GM19240 (cell line): ENCODE data around the gene ALG3.

Source experiments
- DNase-seq: peaks from one replicate; pipeline ENCODE4 v3.0.0; 2011; ENCODE audit warnings: low spot score; ENCODE audit not compliant: insufficient read length

ALG3 gene

DNA sequence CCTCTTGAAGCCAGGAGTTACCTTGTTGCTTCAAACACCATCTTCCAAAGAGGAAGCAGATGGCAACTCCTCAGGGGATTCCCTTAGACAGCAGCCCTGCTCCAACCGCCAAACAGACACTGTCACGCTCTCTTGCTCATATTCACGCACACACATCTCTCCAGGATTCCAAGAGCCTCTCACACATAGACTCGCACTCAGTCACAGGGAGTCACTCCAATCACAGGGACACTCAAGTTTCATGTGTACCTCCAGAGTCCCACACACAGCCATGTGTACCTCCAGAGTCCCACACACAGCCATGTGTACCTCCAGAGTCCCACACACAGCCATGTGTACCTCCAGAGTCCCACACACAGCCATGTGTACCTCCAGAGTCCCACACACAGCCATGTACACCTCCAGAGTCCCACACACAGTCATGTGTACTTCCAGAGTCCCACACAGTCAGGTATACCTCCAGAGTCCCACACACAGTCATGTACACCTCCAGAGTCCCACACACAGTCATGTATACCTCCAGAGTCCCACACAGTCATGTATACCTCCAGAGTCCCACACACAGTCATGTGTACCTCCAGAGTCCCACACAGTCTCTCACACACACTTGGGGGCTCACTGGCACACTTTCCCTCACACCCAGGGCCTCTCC, 13.3 kb downstream of the ALG3 start:
- DNase-seq = no peak

DNA sequence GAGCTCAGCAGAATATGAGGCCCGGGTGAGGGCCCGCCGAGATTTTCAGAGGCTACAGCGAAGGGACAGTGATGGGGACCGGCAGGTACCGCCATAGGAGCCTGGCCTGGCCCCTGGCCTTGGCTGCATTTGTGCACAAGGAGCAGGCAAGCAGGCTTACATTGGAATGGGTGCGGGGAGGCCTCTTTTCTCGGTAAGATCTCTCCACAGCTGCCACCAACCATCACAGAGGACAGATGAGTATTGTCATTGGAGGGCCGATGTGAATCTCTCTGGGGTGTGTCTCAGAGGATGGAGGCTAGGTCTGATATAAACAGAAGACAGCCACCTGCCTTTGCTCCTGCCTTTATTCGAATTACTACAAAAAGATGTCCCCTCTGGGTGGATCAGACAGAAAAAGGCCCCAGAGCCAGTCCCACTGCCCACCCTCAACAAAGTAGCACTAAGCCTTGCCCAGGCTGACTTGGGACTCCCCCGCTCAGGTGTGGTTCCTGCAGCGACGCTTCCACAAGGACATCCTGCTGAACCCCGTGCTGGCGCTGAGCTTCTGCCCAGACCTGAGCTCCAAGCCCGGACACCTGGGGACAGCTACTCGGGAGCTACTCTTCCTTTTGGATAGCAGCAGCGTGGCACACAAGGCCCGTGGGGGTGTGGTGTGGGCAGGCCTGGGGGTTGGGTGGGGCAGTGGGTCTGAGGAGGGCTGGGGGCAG, 13.9 kb downstream of the ALG3 start:
- DNase-seq = no peak

- DNase-seq = no peak
Measured at GRCh38 chr3:184234224-184234623, 14.5 kb downstream of the ALG3 start.

GRCh38 chr3:184233127-184233843, 15.5 kb downstream of the ALG3 start:
- DNase-seq = no peak

DNA sequence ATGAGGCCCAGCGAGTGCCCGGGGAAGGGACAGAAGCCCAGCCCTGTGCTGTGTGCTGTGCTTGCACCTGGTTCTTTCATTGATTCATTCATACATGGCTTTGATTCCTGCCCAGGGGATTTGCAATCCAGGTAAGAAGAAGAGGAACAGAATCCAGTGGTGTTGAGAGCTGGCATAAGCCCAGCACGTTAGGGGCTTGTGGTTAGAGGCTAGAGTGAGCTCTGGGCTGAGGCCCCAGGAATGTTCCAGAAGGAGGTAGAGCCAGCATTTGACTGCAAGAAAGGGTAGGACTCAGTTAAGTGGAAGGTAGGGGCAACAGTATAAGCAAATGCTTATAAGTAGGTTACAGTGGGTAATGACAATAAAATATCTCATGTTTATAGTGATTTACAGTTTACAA, 17.1 kb downstream of the ALG3 start:
- no peak for DNase-seq

GRCh38 chr3:184230603-184231528, 17.9 kb downstream of the ALG3 start:
- no peak for DNase-seq

DNA sequence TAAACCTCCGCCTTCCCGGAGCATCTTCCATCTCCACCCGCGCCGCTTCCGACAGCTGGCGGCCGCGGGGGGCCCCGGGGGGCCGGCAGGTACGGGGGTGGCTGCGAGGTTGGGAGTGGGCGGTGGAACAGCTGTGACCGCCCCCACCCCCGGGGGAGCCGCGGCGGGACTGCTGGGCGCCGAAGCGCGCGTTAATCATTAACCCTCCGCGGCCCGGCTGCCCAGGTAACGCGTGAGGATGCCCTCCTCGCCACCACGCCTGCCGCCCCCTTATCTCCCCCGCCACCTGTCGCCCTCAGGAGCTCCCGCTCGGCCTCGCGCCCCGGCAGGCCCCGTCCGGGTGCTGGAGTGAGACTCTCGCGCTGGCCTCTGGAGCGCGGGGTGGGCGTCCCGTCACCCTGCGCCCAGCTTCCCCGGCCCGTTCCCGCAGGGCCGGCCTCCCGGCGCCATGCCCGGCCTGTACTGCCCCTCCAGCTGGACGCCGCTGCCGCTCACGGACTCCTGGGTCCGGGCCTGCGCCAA, 18.6 kb downstream of the ALG3 start:
- no peak for DNase-seq

- DNase-seq = peak; percentile 95
Measured at GRCh38 chr3:184229394-184230080, 19.2 kb downstream of the ALG3 start, which contains the start of gene VWA5B2. VWA5B2 (plus strand) TSS chr3:184229585; CDS start chr3:184230529, 944 bp downstream.

- DNase-seq = no peak
Measured at GRCh38 chr3:184228376-184229137, 20.2 kb downstream of the ALG3 start.

- DNase-seq = peak; percentile 78
Measured at GRCh38 chr3:184227481-184227935, 21.3 kb downstream of the ALG3 start.

- DNase-seq = no peak
Measured at GRCh38 chr3:184223946-184224345, 24.8 kb downstream of the ALG3 start.

DNA sequence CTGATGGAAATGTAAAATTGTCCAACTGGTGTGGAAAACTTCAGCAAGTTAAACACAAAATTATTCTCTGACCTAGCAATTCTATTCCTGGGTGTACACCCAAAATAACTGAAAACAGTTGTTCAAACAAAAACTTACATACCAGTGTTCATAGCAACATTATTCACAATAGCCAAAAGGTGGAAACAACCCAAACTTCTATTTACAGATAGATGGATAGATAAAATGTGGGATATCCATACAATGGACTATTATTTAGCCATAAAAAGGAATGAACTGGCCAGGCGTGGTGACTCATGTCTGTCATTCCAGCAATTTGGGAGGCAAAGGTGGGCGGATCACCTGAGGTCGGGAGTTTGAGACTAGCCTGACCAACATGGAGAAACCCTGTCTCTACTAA, 26.2 kb downstream of the ALG3 start:
- DNase-seq = no peak

GRCh38 chr3:184218814-184219213, 29.9 kb downstream of the ALG3 start:
- no peak for DNase-seq

DNA sequence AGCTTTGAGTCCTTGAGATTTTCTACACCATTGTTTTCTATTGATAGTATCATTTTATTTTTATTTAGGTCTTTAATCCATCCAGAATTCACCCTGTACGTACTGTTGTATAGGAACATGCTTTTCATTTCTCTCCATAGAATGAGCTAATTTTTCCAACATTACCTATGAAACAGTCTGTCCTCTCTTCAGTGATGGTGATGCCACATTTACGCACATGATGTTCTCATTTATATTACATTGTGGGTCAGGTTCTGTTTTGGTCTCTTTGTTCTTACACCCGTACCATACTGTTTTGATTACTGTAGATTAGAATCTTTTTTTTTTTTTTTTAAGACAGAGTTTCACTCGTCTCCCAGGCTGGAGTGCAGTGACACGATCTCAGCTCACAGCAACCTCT, 37.0 kb downstream of the ALG3 start:
- no peak for DNase-seq

DNA sequence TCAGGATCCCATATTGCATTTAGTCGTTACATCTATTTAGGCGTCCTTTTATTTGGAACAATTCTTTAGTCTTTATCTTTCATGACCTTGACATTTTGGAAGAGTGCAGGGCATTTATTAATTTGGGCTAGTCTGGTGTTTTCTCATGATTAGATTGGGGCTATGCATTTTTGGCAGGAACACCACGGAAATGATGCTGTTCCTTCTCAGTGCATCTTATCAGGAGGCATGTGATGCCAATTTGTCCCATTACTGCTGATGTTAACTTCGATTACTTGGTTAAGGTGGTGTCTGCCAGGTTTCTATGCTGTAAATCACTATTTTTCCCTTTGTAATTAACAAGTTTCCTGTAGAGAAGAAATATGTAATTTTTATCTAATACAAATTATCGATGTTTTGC, 37.5 kb downstream of the ALG3 start:
- DNase-seq = no peak

- no peak for DNase-seq
Measured at GRCh38 chr3:184209146-184209923, 39.4 kb downstream of the ALG3 start.

DNA sequence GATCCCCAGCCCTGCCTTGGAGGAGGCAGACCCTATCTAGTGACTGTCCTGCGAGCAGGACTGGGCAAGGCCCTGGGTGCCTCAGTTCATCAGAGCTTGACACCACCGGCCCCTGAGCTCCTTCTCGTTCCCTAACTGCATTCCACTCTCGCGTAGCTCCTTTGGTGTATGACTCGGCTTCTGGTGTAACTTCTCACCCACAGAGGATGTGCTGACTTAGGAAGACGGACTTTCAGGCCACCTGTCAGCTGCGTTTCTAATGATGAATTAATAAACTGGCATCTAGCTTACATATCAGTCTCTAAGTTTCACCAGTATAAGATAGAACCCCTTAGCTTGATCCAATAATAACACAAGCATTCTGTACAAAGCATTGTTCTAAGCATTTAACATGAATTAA, 45.2 kb downstream of the ALG3 start:
- no peak for DNase-seq

DNA sequence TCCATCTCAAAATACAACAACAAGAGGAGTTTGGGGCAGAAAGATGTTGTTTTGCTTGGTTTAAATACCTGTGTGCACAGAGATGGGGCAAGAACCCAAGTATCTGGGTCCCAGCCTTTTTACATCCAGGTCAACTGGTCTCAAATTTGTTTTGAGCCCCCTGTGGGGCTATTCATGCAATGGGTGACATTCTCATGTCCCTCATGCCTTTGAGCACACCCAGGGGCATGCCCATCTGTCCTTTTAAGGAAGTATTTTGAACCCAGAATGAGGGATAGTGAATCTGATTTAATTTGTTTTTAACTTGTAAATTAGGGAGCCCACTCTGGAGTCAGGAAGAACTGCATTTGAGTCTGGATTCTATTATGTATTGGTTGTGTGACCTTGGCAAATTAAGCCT, 47.9 kb downstream of the ALG3 start:
- no peak for DNase-seq

- DNase-seq = no peak
Measured at GRCh38 chr3:184198509-184198908, 50.3 kb downstream of the ALG3 start.
